MCF 10A (cell line): ENCODE data around the gene C1QTNF6. TPM values are rescaled to one million over a fixed set of nuclear protein-coding genes. Genes with fewer than 3 reads are reported as not detected.

ENCODE experiments used
- BruUV-seq: library from RNA; stranded (reverse); fragments of 400-500 nt; replicated peaks from 2 replicates; lab custom pipeline; 2021; lab: Mats Ljungman, UMichigan
- CTCF ChIA-PET: fragments of 300-600 bp; sonication (Branson Sonifier 250); formaldehyde crosslinking; extraction: SDS; loops from one replicate; lab custom pipeline; 2021; ENCODE audit warnings: antibody characterized with exemption, inconsistent platforms; lab: Yijun Ruan, JAX
- POLR2A ChIA-PET: fragments of 300-600, 350-650 bp; sonication (Branson Sonifier 250); formaldehyde crosslinking; extraction: SDS; loops from one replicate; lab custom pipeline; 2020; ENCODE audit warnings: antibody characterized with exemption, inconsistent platforms; lab: Yijun Ruan, JAX
- DNase-seq: peaks from one replicate; pipeline ENCODE4 v3.0.0-alpha.2; 2018; ENCODE audit not compliant: unreplicated experiment
- H3K27ac Mint-ChIP-seq: one replicate; pipeline ENCODE4 v1.8.0; 2022; ENCODE audit warnings: mild to moderate bottlenecking, low read depth, mixed read lengths; ENCODE audit not compliant: unreplicated experiment
- H3K27me3 Mint-ChIP-seq: one replicate; pipeline ENCODE4 v1.8.0; 2022; ENCODE audit warnings: mixed read lengths; ENCODE audit not compliant: insufficient read depth, unreplicated experiment
- H3K36me3 Mint-ChIP-seq: one replicate; pipeline ENCODE4 v1.8.0; 2022; ENCODE audit warnings: mild to moderate bottlenecking, moderate library complexity, mixed read lengths; ENCODE audit not compliant: insufficient read depth, unreplicated experiment
- H3K4me1 Mint-ChIP-seq: one replicate; pipeline ENCODE4 v1.8.0; 2022; ENCODE audit warnings: mixed read lengths; ENCODE audit not compliant: insufficient read depth, unreplicated experiment
- H3K4me3 Mint-ChIP-seq: one replicate; pipeline ENCODE4 v1.8.0; 2022; ENCODE audit warnings: mild to moderate bottlenecking, moderate library complexity, mixed read lengths; ENCODE audit not compliant: unreplicated experiment
- H3K9me3 Mint-ChIP-seq: one replicate; pipeline ENCODE4 v1.8.0; 2022; ENCODE audit warnings: mixed read lengths; ENCODE audit not compliant: unreplicated experiment
- intact Hi-C: fragments of 100-400 bp; cut with micrococcal nuclease; formaldehyde crosslinking; loops from 2 replicates; pipeline ENCODE4 v1.14.1; 2022
- total RNA-seq: library from RNA; stranded (reverse); gene quantifications from 2 replicates; pipeline ENCODE4 v1.2.3, GENCODE V29; 2022
- TF ChIP-seq, protein P1 (sequence below): fragments of 200-600 bp; IDR thresholded peaks from one replicate; pipeline ENCODE4 v1.8.0; 2022; ENCODE audit warnings: antibody characterized with exemption, mild to moderate bottlenecking; ENCODE audit not compliant: unreplicated experiment

The C1QTNF6 gene
- total RNA-seq, 1 experiment from 2014 or later, result 6.6 TPM

DNA sequence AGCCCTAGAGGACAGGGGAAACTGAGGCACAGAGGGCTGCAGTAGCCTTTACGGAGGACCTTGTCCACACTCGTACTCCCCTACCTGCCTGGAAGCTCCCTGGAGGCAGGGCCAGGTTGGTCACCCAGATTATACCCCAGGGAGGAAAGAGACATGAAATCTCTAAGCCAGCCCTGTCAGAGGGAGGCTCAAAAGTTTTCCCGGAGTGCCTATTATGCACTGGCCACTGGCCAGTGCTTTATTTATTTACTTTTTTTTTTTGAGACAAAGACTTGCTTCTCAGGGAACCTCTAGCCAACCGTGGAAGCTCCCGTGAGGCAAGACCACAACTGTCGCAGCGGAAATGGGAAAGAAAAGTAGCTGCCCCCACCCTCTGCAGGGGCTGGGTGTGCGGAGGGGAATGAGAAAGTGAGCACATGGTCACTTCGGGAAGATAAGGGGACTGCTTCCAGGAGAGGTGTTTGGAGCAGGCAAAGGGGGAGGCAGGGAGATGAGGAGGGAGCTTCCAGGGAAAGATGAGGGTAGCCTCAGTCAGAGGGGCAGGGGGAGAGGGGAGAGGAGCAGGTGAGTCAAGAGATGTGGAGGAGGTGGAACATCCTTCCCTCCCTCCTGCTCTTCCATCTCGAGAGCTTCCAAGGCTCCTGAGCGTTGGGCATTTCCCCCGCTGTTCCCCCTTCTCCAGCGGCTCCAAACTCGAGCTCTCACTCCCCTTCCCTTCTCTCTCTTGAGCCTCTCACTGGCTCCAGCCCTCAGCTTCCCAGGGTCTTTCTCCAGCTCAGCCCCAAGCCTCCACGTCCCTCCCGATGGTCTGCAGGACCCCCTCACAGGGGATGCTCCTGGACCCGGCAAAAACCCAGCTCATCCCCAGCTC, 42.6 kb downstream of the C1QTNF6 start:
- no peaks in the 10 kb centered on the region for H3K36me3 Mint-ChIP-seq
- TF ChIP-seq, protein P1, sequence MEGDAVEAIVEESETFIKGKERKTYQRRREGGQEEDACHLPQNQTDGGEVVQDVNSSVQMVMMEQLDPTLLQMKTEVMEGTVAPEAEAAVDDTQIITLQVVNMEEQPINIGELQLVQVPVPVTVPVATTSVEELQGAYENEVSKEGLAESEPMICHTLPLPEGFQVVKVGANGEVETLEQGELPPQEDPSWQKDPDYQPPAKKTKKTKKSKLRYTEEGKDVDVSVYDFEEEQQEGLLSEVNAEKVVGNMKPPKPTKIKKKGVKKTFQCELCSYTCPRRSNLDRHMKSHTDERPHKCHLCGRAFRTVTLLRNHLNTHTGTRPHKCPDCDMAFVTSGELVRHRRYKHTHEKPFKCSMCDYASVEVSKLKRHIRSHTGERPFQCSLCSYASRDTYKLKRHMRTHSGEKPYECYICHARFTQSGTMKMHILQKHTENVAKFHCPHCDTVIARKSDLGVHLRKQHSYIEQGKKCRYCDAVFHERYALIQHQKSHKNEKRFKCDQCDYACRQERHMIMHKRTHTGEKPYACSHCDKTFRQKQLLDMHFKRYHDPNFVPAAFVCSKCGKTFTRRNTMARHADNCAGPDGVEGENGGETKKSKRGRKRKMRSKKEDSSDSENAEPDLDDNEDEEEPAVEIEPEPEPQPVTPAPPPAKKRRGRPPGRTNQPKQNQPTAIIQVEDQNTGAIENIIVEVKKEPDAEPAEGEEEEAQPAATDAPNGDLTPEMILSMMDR, result no peak
- H3K27ac Mint-ChIP-seq, result no peak overlapping the region
- DNase-seq, result no peak
- ChIA-PET CTCF (interaction anchor here (1.1 kb wide), 1 partner anchor 20 kb away, joined by 5 read pairs; no protein-coding TSS in a partner anchor), POLR2A (interaction anchor here (0.9 to 1.4 kb wide), 2 partner anchors 12 to 17 kb away, joined by 3 to 4 read pairs; no protein-coding TSS in a partner anchor)
- H3K27me3 Mint-ChIP-seq, result peaks cover 35% of the 10 kb centered on the region
- H3K4me1 Mint-ChIP-seq, result peaks cover 6% of the 10 kb centered on the region
- intact Hi-C loops, result no loop called here
- no peak overlapping the region for H3K4me3 Mint-ChIP-seq
- BruUV-seq, result no TSS peak
- peaks cover 1% of the 10 kb centered on the region for H3K9me3 Mint-ChIP-seq

DNA sequence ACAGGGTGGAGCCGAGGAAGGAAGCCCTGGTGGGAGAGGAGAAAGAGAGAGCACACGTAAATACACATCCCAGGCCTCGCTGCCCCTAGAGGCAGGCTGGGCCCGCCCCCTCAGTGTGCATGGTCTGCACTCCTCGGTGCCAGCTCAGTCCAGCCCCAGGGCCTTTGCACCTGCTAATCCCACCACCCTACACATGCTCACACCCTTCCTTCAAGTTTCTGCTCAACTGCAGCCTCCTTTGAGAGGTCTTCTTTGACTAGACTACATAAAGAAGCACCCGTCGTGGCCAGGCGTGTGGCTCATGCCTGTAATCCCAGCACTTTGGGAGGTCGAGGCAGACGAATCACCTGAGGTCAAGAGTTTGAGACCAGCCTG, 43.9 kb downstream of the C1QTNF6 start:
- peaks cover 35% of the 10 kb centered on the region for H3K27me3 Mint-ChIP-seq
- H3K36me3 Mint-ChIP-seq, result no peaks in the 10 kb centered on the region
- BruUV-seq, result no TSS peak
- peaks cover 6% of the 10 kb centered on the region for H3K4me1 Mint-ChIP-seq
- ChIA-PET POLR2A (interaction anchor here (0.5 to 1.4 kb wide), 2 partner anchors 13 to 54 kb away, joined by 3 to 4 read pairs; no protein-coding TSS in a partner anchor), CTCF (no interaction called here)
- no peak for DNase-seq
- H3K27ac Mint-ChIP-seq, result no peak overlapping the region
- TF ChIP-seq, protein P1, result no peak
- no peaks in the 10 kb centered on the region for H3K9me3 Mint-ChIP-seq
- intact Hi-C loops, result no loop called here
- no peak overlapping the region for H3K4me3 Mint-ChIP-seq

DNA sequence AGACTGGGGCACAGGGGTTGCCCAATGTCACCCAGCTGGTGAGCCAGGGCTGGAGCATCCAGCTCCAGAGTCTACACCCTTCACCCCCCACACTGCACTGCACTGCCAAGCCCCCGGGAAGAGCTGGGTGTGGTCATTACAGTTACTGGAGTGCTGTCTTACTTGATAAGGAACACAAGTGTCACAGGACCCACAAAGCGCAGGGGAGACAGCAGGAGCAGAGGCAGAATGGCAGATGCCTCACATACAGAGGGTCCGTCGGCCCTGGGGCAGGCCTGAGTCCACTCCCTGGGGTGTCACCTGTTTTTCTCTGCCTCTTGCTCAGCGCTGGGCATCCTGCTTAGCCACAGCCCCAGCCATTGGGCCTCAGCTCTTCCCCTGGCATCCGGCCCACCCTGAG, 46.1 kb downstream of the C1QTNF6 start:
- BruUV-seq, result no TSS peak
- TF ChIP-seq, protein P1, result no peak
- POLR2A ChIA-PET, result no interaction called here

DNA sequence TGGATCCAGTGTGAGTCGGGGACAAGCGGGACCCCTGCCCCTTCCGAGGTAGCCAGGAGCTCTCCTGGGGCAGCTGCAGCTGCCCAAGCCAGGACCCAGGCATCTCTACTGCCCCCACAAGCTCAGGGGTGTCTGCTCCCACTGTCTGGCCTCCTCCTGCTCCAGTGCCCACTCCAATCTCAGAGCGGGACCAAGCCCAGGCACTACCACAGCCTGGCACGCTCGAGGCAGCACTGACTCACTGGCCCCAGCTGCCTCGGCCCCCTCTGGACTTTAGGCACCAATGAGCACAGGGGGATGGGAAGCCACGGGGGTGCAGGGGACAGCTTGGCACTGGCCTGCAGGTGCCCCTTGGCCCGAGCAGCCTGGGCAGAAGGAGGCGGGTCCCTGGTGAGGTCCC, 46.6 kb downstream of the C1QTNF6 start:
- no peak for DNase-seq
- Mint-ChIP-seq H3K36me3 (no peaks in the 10 kb centered on the region), H3K9me3 (no peaks in the 10 kb centered on the region), H3K4me3 (no peak overlapping the region), H3K4me1 (peaks cover 6% of the 10 kb centered on the region), H3K27ac (no peak overlapping the region), H3K27me3 (peaks cover 30% of the 10 kb centered on the region)
- CTCF ChIA-PET, result no interaction called here
- BruUV-seq, result no TSS peak
- POLR2A ChIA-PET, result no interaction called here
- intact Hi-C loops, result no loop called here
- TF ChIP-seq, protein P1, result no peak

More for the DNA sequence above, 46.1 kb downstream of the C1QTNF6 start:
- Mint-ChIP-seq H3K27ac (no peak overlapping the region), H3K9me3 (no peaks in the 10 kb centered on the region), H3K4me1 (peaks cover 6% of the 10 kb centered on the region), H3K4me3 (no peak overlapping the region), H3K27me3 (peaks cover 35% of the 10 kb centered on the region), H3K36me3 (no peaks in the 10 kb centered on the region)
- no peak for DNase-seq
- CTCF ChIA-PET, result no interaction called here
- intact Hi-C loops, result no loop called here
